Measurements from ENCODE around the gene AIF1L. TPM values are rescaled to one million over a fixed set of nuclear protein-coding genes. Genes with fewer than 3 reads are reported as not detected.
"Not testable (repeated sequence)": the region's sequence is repeated elsewhere in the genome, so short reads cannot be mapped to it uniquely, and the experiment has no call there.

AIF1L gene
- total and polyA plus RNA-seq, 2 donors (not counting 1 experiment from before 2014, with no cell fraction given) = not detected

GRCh38 chr9:131153595-131153994 is 57.3 kb downstream of the AIF1L start:
- Mint-ChIP-seq H3K4me1 (no peaks in the 10 kb centered on the region), H3K9me3 (ENCODE audit: insufficient read depth) (no peaks in the 10 kb centered on the region), H3K27ac (no peak overlapping the region), H3K27me3 (no peaks in the 10 kb centered on the region), H3K4me3 (no peak overlapping the region)
- DNase-seq (no peak), ATAC-seq (ENCODE audit: low read depth) (no peak)
- Histone ChIP-seq H3K9me3 (ENCODE audit: control extremely low read depth in 1 of 3, control insufficient read depth in 2 of 3, insufficient read depth in 1 of 3, low read length in 2 of 3) (no peaks in the 10 kb centered on the region), H3K4me3 (ENCODE audit: control extremely low read depth in 1 of 5, extremely low read depth in 1 of 5, insufficient read depth in 1 of 5, low read depth in 2 of 5, low read length in 4 of 5) (no peak overlapping the region), H2AFZ (ENCODE audit: insufficient read depth, low read depth, low read length, poor library complexity, severe bottlenecking) (no peak overlapping the region), H3K4me2 (replicated peaks; ENCODE audit: low read depth, low read length, poor library complexity, severe bottlenecking) (no peak overlapping the region), H3K79me2 (ENCODE audit: control insufficient read depth, insufficient read depth, low read length) (peaks cover 7% of the 10 kb centered on the region), H3K27ac (ENCODE audit: low read length in 2 of 2) (no peak overlapping the region), H3K4me1 (ENCODE audit: control insufficient read depth in 2 of 2, insufficient read depth in 2 of 2, low read length in 2 of 2) (no peaks in the 10 kb centered on the region), H4K20me1 (ENCODE audit: control insufficient read depth, insufficient read depth, low read length, poor library complexity, severe bottlenecking) (no peaks in the 10 kb centered on the region), H3K36me3 (replicated peaks in 1 of 2; ENCODE audit: control extremely low read depth in 1 of 2, control insufficient read depth in 1 of 2, extremely low read depth in 1 of 2, insufficient read depth in 2 of 2, low read length in 1 of 2) (peaks cover 5 to 70% of the 10 kb centered on the region in 2 experiments), H3K27me3 (replicated peaks in 1 of 4; ENCODE audit: control extremely low read depth in 1 of 4, control insufficient read depth in 3 of 4, insufficient read depth in 4 of 4, low read length in 3 of 4) (no peaks in the 10 kb centered on the region), H3K9ac (ENCODE audit: low read length) (no peak overlapping the region)
- POLR2A ChIA-PET = no interaction called here
- whole genome bisulfite sequencing (ENCODE audit: insufficient coverage) = 93% methylated on average over 4 of the region's 4 CpGs
- CTCF ChIA-PET = interaction anchor here (1.7 kb wide), 1 partner anchor 183 kb away, joined by 7 read pairs; no protein-coding TSS in a partner anchor
- intact Hi-C loops (cut with micrococcal nuclease) = no loop called here
- no peak for TF ChIP-seq EZH2 (IDR thresholded peaks at IDR 0.05; ENCODE audit: borderline replicate concordance, insufficient read depth, low read depth, low read length, poor library complexity, severe bottlenecking)
- TF ChIP-seq, protein P1, sequence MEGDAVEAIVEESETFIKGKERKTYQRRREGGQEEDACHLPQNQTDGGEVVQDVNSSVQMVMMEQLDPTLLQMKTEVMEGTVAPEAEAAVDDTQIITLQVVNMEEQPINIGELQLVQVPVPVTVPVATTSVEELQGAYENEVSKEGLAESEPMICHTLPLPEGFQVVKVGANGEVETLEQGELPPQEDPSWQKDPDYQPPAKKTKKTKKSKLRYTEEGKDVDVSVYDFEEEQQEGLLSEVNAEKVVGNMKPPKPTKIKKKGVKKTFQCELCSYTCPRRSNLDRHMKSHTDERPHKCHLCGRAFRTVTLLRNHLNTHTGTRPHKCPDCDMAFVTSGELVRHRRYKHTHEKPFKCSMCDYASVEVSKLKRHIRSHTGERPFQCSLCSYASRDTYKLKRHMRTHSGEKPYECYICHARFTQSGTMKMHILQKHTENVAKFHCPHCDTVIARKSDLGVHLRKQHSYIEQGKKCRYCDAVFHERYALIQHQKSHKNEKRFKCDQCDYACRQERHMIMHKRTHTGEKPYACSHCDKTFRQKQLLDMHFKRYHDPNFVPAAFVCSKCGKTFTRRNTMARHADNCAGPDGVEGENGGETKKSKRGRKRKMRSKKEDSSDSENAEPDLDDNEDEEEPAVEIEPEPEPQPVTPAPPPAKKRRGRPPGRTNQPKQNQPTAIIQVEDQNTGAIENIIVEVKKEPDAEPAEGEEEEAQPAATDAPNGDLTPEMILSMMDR (IDR thresholded peaks at IDR 0.05) = no peak

DNA sequence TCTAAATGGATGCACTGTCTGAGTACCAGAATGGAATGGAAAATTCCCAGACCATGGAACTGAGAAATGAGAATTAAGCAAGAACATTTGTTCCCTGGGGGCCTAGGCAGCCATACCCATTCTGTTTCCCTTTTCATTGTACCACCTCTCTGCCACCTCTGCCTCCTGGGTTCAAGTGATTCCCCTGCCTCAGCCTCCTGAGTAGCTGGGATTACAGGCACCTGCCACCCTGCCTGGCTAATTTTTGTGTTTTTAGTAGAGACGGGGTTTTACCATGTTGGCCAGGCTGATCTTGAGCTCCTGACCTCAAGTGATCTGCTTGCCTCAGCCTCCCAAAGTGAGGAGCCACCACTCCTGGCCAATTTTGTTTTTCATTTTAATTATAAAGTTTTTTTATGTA is 62.3 kb downstream of the AIF1L start:
- H3K4me1 ChIP-seq (ENCODE audit: control insufficient read depth in 2 of 2, insufficient read depth in 2 of 2, low read length in 2 of 2); H3K27ac Mint-ChIP-seq; H3K9me3 ChIP-seq (ENCODE audit: control extremely low read depth in 1 of 3, control insufficient read depth in 2 of 3, insufficient read depth in 1 of 3, low read length in 2 of 3); H3K4me2 ChIP-seq (replicated peaks; ENCODE audit: low read depth, low read length, poor library complexity, severe bottlenecking); H2AFZ ChIP-seq (ENCODE audit: insufficient read depth, low read depth, low read length, poor library complexity, severe bottlenecking); H3K4me1 Mint-ChIP-seq; H4K20me1 ChIP-seq (ENCODE audit: control insufficient read depth, insufficient read depth, low read length, poor library complexity, severe bottlenecking); CTCF ChIA-PET; ATAC-seq (ENCODE audit: low read depth); POLR2A ChIA-PET; H3K9me3 Mint-ChIP-seq (ENCODE audit: insufficient read depth); H3K27ac ChIP-seq (ENCODE audit: low read length in 2 of 2); H3K27me3 Mint-ChIP-seq; DNase-seq; H3K4me3 Mint-ChIP-seq; H3K9ac ChIP-seq (ENCODE audit: low read length); intact Hi-C loops (cut with micrococcal nuclease); H3K27me3 ChIP-seq (replicated peaks in 1 of 4; ENCODE audit: control extremely low read depth in 1 of 4, control insufficient read depth in 3 of 4, insufficient read depth in 4 of 4, low read length in 3 of 4); H3K4me3 ChIP-seq (ENCODE audit: control extremely low read depth in 1 of 5, extremely low read depth in 1 of 5, insufficient read depth in 1 of 5, low read depth in 2 of 5, low read length in 4 of 5): not testable (repeated sequence)
- Histone ChIP-seq H3K79me2 (ENCODE audit: control insufficient read depth, insufficient read depth, low read length) (peaks cover 13% of the 10 kb centered on the region), H3K36me3 (replicated peaks in 1 of 2; ENCODE audit: control extremely low read depth in 1 of 2, control insufficient read depth in 1 of 2, extremely low read depth in 1 of 2, insufficient read depth in 2 of 2, low read length in 1 of 2) (peaks cover 19 to 65% of the 10 kb centered on the region in 2 experiments)
- WGBS (ENCODE audit: insufficient coverage) = no CpG with 5 or more reads among the region's 1 CpG
